Kidney (tissue), 22 donors: ENCODE measurements around the gene NPS. TPM values are rescaled to one million over a fixed set of nuclear protein-coding genes. Genes with fewer than 3 reads are reported as not detected.

Experiments
- DNase-seq, 5 donors: peaks; one replicate each; pipeline ENCODE4 v3.0.0-alpha.2; 2013 to 2020
- FAIRE-seq: peaks from 2 replicates; lab custom pipeline; 2012; peaks lifted over from hg19 to GRCh38; lab: Jason Lieb, UNC
- H3K27ac ChIP-seq, 2 donors: one replicate each; pipeline ENCODE4 v1.7.0; 2013; ENCODE audit warnings: low read depth in 2 of 2, low read length in 2 of 2, inconsistent platforms in 1 of 2
- H3K27me3 ChIP-seq: one replicate; pipeline ENCODE4 v1.7.1; 2013; ENCODE audit warnings: low read length, inconsistent platforms; ENCODE audit not compliant: control insufficient read depth, insufficient read depth
- H3K36me3 ChIP-seq, 3 donors: one replicate each; pipeline versions ENCODE4 v1.7.0 to v1.7.1; 2013; ENCODE audit warnings: low read length in 3 of 3, control low read depth in 1 of 3, inconsistent platforms in 1 of 3; ENCODE audit not compliant: insufficient read depth in 3 of 3, control insufficient read depth in 2 of 3
- H3K4me1 ChIP-seq, 3 donors: one replicate each; pipeline versions ENCODE4 v1.7.0 to v1.7.1; 2013; ENCODE audit warnings: low read length in 3 of 3, inconsistent platforms in 1 of 3, low read depth in 1 of 3; ENCODE audit not compliant: control insufficient read depth in 2 of 3, insufficient read depth in 2 of 3
- H3K4me3 ChIP-seq, 3 donors: one replicate each; pipeline versions ENCODE4 v1.7.0 to v1.8.1; 2013; ENCODE audit warnings: low read length in 3 of 3, control low read depth in 1 of 3, inconsistent platforms in 1 of 3
- H3K9ac ChIP-seq, 3 donors: one replicate each; pipeline versions ENCODE4 v1.7.0 to v1.7.1; 2013; ENCODE audit warnings: low read length in 3 of 3, control low read depth in 1 of 3, inconsistent platforms in 1 of 3
- H3K9me3 ChIP-seq, 3 donors: one replicate each; pipeline versions ENCODE4 v1.7.0 to v1.7.1; 2013; ENCODE audit warnings: low read length in 3 of 3, control low read depth in 1 of 3, inconsistent platforms in 1 of 3; ENCODE audit not compliant: control insufficient read depth in 2 of 3, insufficient read depth in 1 of 3
- intact Hi-C: fragments of 100-400 bp; cut with DNase I; formaldehyde crosslinking; loops from one replicate; pipeline ENCODE4 v1.11.1; 2022
- long read RNA-seq, 10 donors: library from polyadenylated mRNA in 1 of 10; unstranded in 1 of 10; transcript quantifications; one replicate each; pipeline ENCODE4 v2.0.0 and lab custom pipeline, GENCODE V29; 2021 to 2026
- polyA plus RNA-seq: library from polyadenylated mRNA; stranded (reverse); fragments of 350-450 nt; fragmentation: Illumina TruSeq; extraction: RNeasy Lipid Tissue Mini Kit (QIAGEN cat#74804); gene quantifications from one replicate; pipeline ENCODE4 v1.2.3, GENCODE V29; 2014; ENCODE audit warnings: low read depth, low replicate concordance; ENCODE audit not compliant: insufficient read depth
- total RNA-seq: library from RNA; stranded (reverse); fragmentation: NEBNext Ultra II Directional; extraction: Animal tissue kit (Norgen Biotek cat#: 25700); gene quantifications from one replicate; pipeline ENCODE4 v1.2.1, GENCODE V29; 2021
- TF ChIP-seq, protein P1 (sequence below): IDR thresholded peaks from 3 replicates; pipeline ENCODE4 v1.5.1; 2012; ENCODE audit warnings: mild to moderate bottlenecking, moderate library complexity, borderline replicate concordance; ENCODE audit not compliant: insufficient read depth; ENCODE audit errors: extremely low read depth
- donor health status: control.
- donor health status: control.
- donor health status: control.
- donor health status: control.
- donor health status: control.
- donor health status: DM: yes; HTN: yes; CAD: no.
- donor health status: Normal renal cell carcinoma (clear cell type).

Gene NPS, protein sequence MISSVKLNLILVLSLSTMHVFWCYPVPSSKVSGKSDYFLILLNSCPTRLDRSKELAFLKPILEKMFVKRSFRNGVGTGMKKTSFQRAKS
- total RNA-seq (not detected), polyA plus RNA-seq (not detected)
- long read RNA-seq, donor 1: 0 reads
- long read RNA-seq, donor 2: 0 reads
- long read RNA-seq, donor 3: 0 reads
- long read RNA-seq, donor 4: 0 reads
- long read RNA-seq, donor 5: 0 reads
- long read RNA-seq, donor 6: 0 reads
- long read RNA-seq, donor 7: 0 reads
- long read RNA-seq, donor 8: 0 reads
- long read RNA-seq, donor 9: 0 reads
- long read RNA-seq, donor 10: 0 reads

- Histone ChIP-seq H3K9me3 (peaks cover 0 to 10% (median 0%) of the 10 kb centered on the region in 3 donors), H3K9ac (no peak within 1 kb of the TSS), H3K27ac (no peak within 1 kb of the TSS), H3K27me3 (no peaks in the 10 kb centered on the region), H3K4me3 (no peak within 1 kb of the TSS), H3K4me1 (no peaks in the 10 kb centered on the region), H3K36me3 (no peaks in the 10 kb centered on the region)
- TF ChIP-seq, protein P1, sequence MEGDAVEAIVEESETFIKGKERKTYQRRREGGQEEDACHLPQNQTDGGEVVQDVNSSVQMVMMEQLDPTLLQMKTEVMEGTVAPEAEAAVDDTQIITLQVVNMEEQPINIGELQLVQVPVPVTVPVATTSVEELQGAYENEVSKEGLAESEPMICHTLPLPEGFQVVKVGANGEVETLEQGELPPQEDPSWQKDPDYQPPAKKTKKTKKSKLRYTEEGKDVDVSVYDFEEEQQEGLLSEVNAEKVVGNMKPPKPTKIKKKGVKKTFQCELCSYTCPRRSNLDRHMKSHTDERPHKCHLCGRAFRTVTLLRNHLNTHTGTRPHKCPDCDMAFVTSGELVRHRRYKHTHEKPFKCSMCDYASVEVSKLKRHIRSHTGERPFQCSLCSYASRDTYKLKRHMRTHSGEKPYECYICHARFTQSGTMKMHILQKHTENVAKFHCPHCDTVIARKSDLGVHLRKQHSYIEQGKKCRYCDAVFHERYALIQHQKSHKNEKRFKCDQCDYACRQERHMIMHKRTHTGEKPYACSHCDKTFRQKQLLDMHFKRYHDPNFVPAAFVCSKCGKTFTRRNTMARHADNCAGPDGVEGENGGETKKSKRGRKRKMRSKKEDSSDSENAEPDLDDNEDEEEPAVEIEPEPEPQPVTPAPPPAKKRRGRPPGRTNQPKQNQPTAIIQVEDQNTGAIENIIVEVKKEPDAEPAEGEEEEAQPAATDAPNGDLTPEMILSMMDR: no peak
- no peak for FAIRE-seq
- intact Hi-C loops: no loop called here
- DNase-seq: no peak
These were observed at the start of gene NPS for GRCh38 chr10:127549009-127549408. TSS of gene NPS (plus strand) at chr10:127549309. CDS start at chr10:127549369, 60 bp downstream.

DNA sequence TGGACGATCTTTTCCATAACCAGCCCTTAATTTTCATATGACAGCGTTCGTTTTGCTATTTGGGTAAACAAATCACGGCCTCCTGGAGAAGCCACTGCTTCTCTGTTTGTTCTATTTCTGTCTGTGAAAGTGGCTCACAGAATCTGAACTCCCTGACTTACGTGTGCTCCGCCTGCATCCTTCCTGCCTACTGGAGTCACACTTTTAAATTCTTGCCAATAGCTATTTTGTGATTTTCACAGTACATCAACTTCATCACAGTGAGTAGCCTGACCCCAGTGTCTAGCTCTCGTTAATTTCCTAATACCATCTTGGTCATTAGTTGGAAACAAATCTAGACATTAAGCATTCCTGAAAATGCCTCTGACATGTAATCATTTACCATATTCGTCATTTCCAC lies 49.0 kb upstream of the NPS start:
- intact Hi-C loops: no loop called here
- Histone ChIP-seq H3K4me1 (no peaks in the 10 kb centered on the region), H3K27ac (no peak overlapping the region), H3K4me3 (no peak overlapping the region), H3K36me3 (no peaks in the 10 kb centered on the region), H3K9me3 (no peaks in the 10 kb centered on the region), H3K9ac (no peak overlapping the region), H3K27me3 (no peaks in the 10 kb centered on the region)
- DNase-seq (no peak), FAIRE-seq (no peak)
- TF ChIP-seq, protein P1: no peak

DNA sequence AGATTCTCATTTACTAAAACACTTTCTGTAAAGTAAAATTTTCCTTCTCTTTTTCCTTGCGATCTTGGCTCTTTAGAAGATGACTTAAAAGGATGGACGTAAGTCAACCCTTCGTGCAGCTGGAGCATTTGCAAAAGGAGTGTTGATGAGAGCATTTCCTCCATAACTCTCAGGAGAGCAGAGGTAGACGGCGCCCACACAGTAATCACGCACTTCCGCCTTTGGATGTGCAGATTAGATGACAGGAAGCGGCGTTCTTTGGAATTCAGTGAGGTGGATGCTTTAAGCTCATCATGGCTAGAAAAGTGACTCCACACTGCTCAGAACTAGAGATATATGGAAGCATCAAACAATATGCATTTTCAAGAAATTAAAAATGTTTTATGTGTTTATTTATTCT lies 43.0 kb upstream of the NPS start:
- Histone ChIP-seq H3K4me1 (no peaks in the 10 kb centered on the region), H3K27me3 (no peaks in the 10 kb centered on the region), H3K27ac (no peak overlapping the region), H3K9me3 (no peaks in the 10 kb centered on the region), H3K4me3 (no peak overlapping the region), H3K9ac (no peak overlapping the region), H3K36me3 (no peaks in the 10 kb centered on the region)
- FAIRE-seq (no peak), DNase-seq (peak in 1 of 5 donors; percentile 19)
- TF ChIP-seq, protein P1: no peak
- intact Hi-C loops: no loop called here
